GM12872 (cell line): Measurements from ENCODE around the gene NR3C1.

Experiments used
- CTCF ChIP-seq: IDR thresholded peaks from 3 replicates; pipeline ENCODE4 v1.5.1; 2011; ENCODE audit warnings: low read depth, mild to moderate bottlenecking, low read length, moderate library complexity; ENCODE audit not compliant: insufficient read depth

Gene NR3C1

GRCh38 chr5:143379606-143380005 is 23.9 kb downstream of the NR3C1 start:
- no peak for TF ChIP-seq CTCF

- no peak for TF ChIP-seq CTCF
Measured at GRCh38 chr5:143376911-143377813, 26.3 kb downstream of the NR3C1 start.

GRCh38 chr5:143376195-143376779 is 27.2 kb downstream of the NR3C1 start:
- TF ChIP-seq CTCF = no peak

- no peak for TF ChIP-seq CTCF
Measured at GRCh38 chr5:143374496-143375217, 28.8 kb downstream of the NR3C1 start.

GRCh38 chr5:143373076-143373475 is 30.4 kb downstream of the NR3C1 start:
- TF ChIP-seq CTCF = no peak

- no peak for TF ChIP-seq CTCF
Measured at GRCh38 chr5:143372187-143372829, 31.2 kb downstream of the NR3C1 start.

- TF ChIP-seq CTCF = no peak
Measured at GRCh38 chr5:143370440-143370839, 33.0 kb downstream of the NR3C1 start.
